H1 (cell line): ENCODE measurements around the gene TIE1. TPM values are rescaled to one million over a fixed set of nuclear protein-coding genes. Genes with fewer than 3 reads are reported as not detected.
A peak's percentile ranks its signal among the peaks of the same experiment; 100 is the strongest.

Experiments
- ATF2 ChIP-seq: IDR thresholded peaks from 2 replicates; pipeline ENCODE4 v1.6.1; 2012; ENCODE audit warnings: low read length, inconsistent platforms
- BACH1 ChIP-seq: IDR thresholded peaks from 2 replicates; pipeline ENCODE4 v1.6.1; 2012; ENCODE audit warnings: low read length, improper control_type of control experiment
- BCL11A ChIP-seq, 2 experiments: IDR thresholded peaks; one replicate each; pipeline ENCODE4 v1.6.1; 2011; ENCODE audit warnings: low read depth in 2 of 2, low read length in 2 of 2, mild to moderate bottlenecking in 2 of 2
- CBX5 ChIP-seq: fragments of 300-800, 300-1000 bp; sonication (generic); IDR thresholded peaks from 2 replicates; pipeline ENCODE4 v1.7.1; 2016; ENCODE audit warnings: antibody characterized with exemption, low read length, low read depth
- CEBPB ChIP-seq: IDR thresholded peaks from 2 replicates; pipeline ENCODE4 v1.6.1; 2012; ENCODE audit warnings: low read depth, low read length
- CHD2 ChIP-seq: IDR thresholded peaks from 2 replicates; pipeline ENCODE4 v1.6.1; 2012; ENCODE audit warnings: low read length, improper control_type of control experiment
- CREB1 ChIP-seq: IDR thresholded peaks from 2 replicates; pipeline ENCODE4 v1.6.1; 2012; ENCODE audit warnings: inconsistent platforms
- CTBP2 ChIP-seq: IDR thresholded peaks from 2 replicates; pipeline ENCODE4 v1.7.0; 2011; ENCODE audit warnings: borderline replicate concordance, mild to moderate bottlenecking, moderate library complexity, mixed read lengths, low read length; ENCODE audit not compliant: insufficient read depth, insufficient read length
- CTCF ChIP-seq, 3 experiments: IDR thresholded peaks; 1 replicate in 2 of 3; 2 replicates in 1 of 3; pipeline versions ENCODE4 v1.5.1 to v1.6.1; 2011; ENCODE audit warnings: low read length in 3 of 3, mild to moderate bottlenecking in 3 of 3, inconsistent platforms in 2 of 3, low read depth in 1 of 3, moderate library complexity in 1 of 3; ENCODE audit not compliant: insufficient read depth in 1 of 3; ENCODE audit errors: control extremely low read depth in 1 of 3
- EP300 ChIP-seq, 2 experiments: IDR thresholded peaks; 1 replicate in 1 of 2; 2 replicates in 1 of 2; pipeline ENCODE4 v1.6.1; 2011 to 2012; ENCODE audit warnings: low read depth in 2 of 2, low read length in 2 of 2, mild to moderate bottlenecking in 2 of 2, borderline replicate concordance in 1 of 2, inconsistent platforms in 1 of 2, moderate library complexity in 1 of 2
- FOSL1 ChIP-seq: IDR thresholded peaks from 2 replicates; pipeline ENCODE4 v1.6.1; 2011; ENCODE audit warnings: mild to moderate bottlenecking, low read depth, low read length, moderate library complexity; ENCODE audit not compliant: insufficient read depth
- GABPA ChIP-seq: IDR thresholded peaks from 2 replicates; pipeline ENCODE4 v1.6.1; 2011; ENCODE audit warnings: mild to moderate bottlenecking, low read length, moderate library complexity, borderline replicate concordance; ENCODE audit not compliant: insufficient read depth
- HDAC6 ChIP-seq: IDR thresholded peaks from one replicate; pipeline ENCODE4 v1.7.1; 2012; ENCODE audit warnings: low read depth, mild to moderate bottlenecking, inconsistent platforms, low read length, moderate library complexity
- JUND ChIP-seq: IDR thresholded peaks from 2 replicates; pipeline ENCODE4 v1.6.1; 2011; ENCODE audit warnings: mild to moderate bottlenecking, improper control_type of control experiment, low read length
- RBBP5 ChIP-seq: IDR thresholded peaks from 2 replicates; pipeline ENCODE4 v1.7.1; 2012; ENCODE audit warnings: low read depth, mild to moderate bottlenecking, inconsistent platforms, low read length, moderate library complexity, borderline replicate concordance
- RFX5 ChIP-seq: IDR thresholded peaks from 2 replicates; pipeline ENCODE4 v1.6.1; 2011; ENCODE audit warnings: low read depth, low read length, improper control_type of control experiment, borderline replicate concordance
- SUZ12 ChIP-seq: fragments of 200-600 bp; sonication (generic); IDR thresholded peaks from 2 replicates; pipeline ENCODE4 v1.6.1; 2012; ENCODE audit warnings: mild to moderate bottlenecking, inconsistent platforms, low read length, moderate library complexity, mixed read lengths
- TEAD4 ChIP-seq: IDR thresholded peaks from 2 replicates; pipeline ENCODE4 v1.6.1; 2012; ENCODE audit warnings: low read depth, low read length, inconsistent platforms, mixed read lengths
- YY1 ChIP-seq: IDR thresholded peaks from 2 replicates; pipeline ENCODE4 v1.6.1; 2011; ENCODE audit warnings: low read depth, mild to moderate bottlenecking, low read length
- polyA plus RNA-seq, 7 experiments: library from polyadenylated mRNA; depleted of rRNA in 3 of 7; stranded (reverse) in 5 of 7; unstranded in 2 of 7; fragments of >200 nt in 5 of 7; fragments of 200-250 nt in 2 of 7; gene quantifications; 1 replicate in 5 of 7; 2 replicates in 1 of 7; 4 replicates in 1 of 7; pipeline versions ENCODE4 v1.2.1 to v1.2.3, GENCODE V29; 2011 to 2013; ENCODE audit warnings: missing spikeins in 2 of 7, mixed read lengths in 2 of 7
- total RNA-seq: library from RNA; stranded (reverse); fragmentation: NEBNext Ultra II Directional; extraction: Animal tissue kit (Norgen Biotek cat#: 25700); gene quantifications from 2 replicates; pipeline ENCODE4 v1.2.1, GENCODE V29; 2021

The TIE1 gene
- total and polyA plus RNA-seq, 2 of the 8 experiments (the other 6 are each of a cell fraction or from before 2014, with no cell fraction given), result 0.74 to 2.2 TPM

- peak; percentile 43; the same call in 1 of the 2 replicates for TF ChIP-seq CREB1
- TF ChIP-seq BCL11A (IDR thresholded peaks at IDR 0.05; ENCODE audit: low read depth in 2 of 2, low read length in 2 of 2), result no peak
- no peak for TF ChIP-seq RBBP5
- TF ChIP-seq ATF2, result no peak
- TF ChIP-seq CHD2, result peak; percentile 98
- TF ChIP-seq TEAD4, result no peak
- no peak for TF ChIP-seq RFX5
- no peak for TF ChIP-seq CTCF (IDR thresholded peaks at IDR 0.05; ENCODE audit: control extremely low read depth in 1 of 3, insufficient read depth in 1 of 3, low read depth in 1 of 3, low read length in 3 of 3)
- peak in 1 of 2 experiments; percentile 40; a peak in 1 of 3 replicates for TF ChIP-seq EP300 (IDR thresholded peaks at IDR 0.05; ENCODE audit: borderline replicate concordance in 1 of 2, low read depth in 2 of 2, low read length in 2 of 2)
- TF ChIP-seq CEBPB, result no peak
- TF ChIP-seq SUZ12, result no peak
- TF ChIP-seq CTBP2, result no peak
- no peak for TF ChIP-seq JUND
- no peak for TF ChIP-seq YY1
- 0 out of 2 replicates have a peak, but pooled peaks have one; percentile 23 for TF ChIP-seq GABPA
- no peak for TF ChIP-seq HDAC6
- no peak for TF ChIP-seq BACH1
- no peak for TF ChIP-seq CBX5
- no peak for TF ChIP-seq FOSL1
These were observed 58.2 kb downstream of the TIE1 start, which contains the start of gene CDC20 (continued) for GRCh38 chr1:43358746-43359693.
